Cardiac muscle cell (in vitro differentiated cells and primary cell): ENCODE measurements around the gene CDH4. TPM values are rescaled to one million over a fixed set of nuclear protein-coding genes. Genes with fewer than 3 reads are reported as not detected.

Source experiments
- DNase-seq, 2 donors: peaks; one replicate each; pipeline versions ENCODE4 v3.0.0 to v3.0.0-alpha.2; 2010 to 2017; ENCODE audit warnings: low read depth in 1 of 2, low spot score in 1 of 2
- H3K27ac ChIP-seq: fragments of 200-600 bp; sonication (generic); 2 replicates; pipeline ENCODE4 v1.5.1; 2016
- H3K27me3 ChIP-seq: fragments of 200-600 bp; sonication (generic); 2 replicates; pipeline ENCODE4 v1.6.0; 2016; ENCODE audit warnings: control low read depth
- H3K36me3 ChIP-seq: fragments of 200-600 bp; sonication (generic); 2 replicates; pipeline ENCODE4 v1.5.1; 2016; ENCODE audit warnings: control low read depth
- H3K4me1 ChIP-seq: fragments of 200-600 bp; sonication (generic); 2 replicates; pipeline ENCODE4 v1.8.1; 2017; ENCODE audit warnings: low read depth, mild to moderate bottlenecking, mixed run types
- H3K4me3 ChIP-seq: fragments of 200-600 bp; sonication (generic); 2 replicates; pipeline ENCODE4 v1.5.1; 2016; ENCODE audit warnings: mild to moderate bottlenecking
- H3K9me3 ChIP-seq: fragments of 200-600 bp; sonication (generic); 2 replicates; pipeline ENCODE4 v1.5.1; 2017; ENCODE audit warnings: low read depth, mild to moderate bottlenecking, control low read depth
- CTCF ChIP-seq: IDR thresholded peaks from 2 replicates; pipeline ENCODE4 v1.5.1; 2012; ENCODE audit warnings: low read depth, mild to moderate bottlenecking, low read length
- polyA plus RNA-seq: library from polyadenylated mRNA; unstranded; fragments of >200 nt; fragmentation: Nextera tagmentation; extraction: Ambion mirVana; gene quantifications from 2 replicates; pipeline ENCODE4 v1.2.1, GENCODE V29; 2016
- total RNA-seq: library from RNA; depleted of rRNA; stranded (reverse); fragments of >200 nt; gene quantifications from 2 replicates; pipeline ENCODE4 v1.2.3, GENCODE V29; 2016

CDH4 gene
- total and polyA plus RNA-seq, 2 experiments from 2014 or later = 0.43 to 0.80 TPM

DNA sequence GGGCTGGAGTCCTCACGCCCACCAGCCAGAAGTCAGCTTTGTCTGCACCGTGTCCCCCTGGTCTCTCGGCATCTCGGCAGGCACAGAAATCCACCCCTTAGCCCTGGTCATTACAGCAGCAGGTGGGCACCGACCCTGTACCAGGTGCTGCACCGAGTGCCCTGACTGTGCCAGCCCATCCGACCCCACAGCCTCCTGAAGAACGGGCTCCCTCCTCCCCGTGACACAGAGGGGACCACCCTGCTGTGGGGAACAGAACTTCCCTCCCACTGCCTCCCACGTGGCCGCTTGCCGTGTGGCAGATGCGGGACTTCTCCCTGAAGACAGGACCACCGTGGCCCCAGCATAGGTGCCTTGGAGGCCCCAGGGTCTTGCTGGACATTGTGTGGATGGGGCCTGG lies 652.4 kb downstream of the CDH4 start:
- Histone ChIP-seq H3K27ac (no peak overlapping the region), H3K36me3 (no peaks in the 10 kb centered on the region), H3K27me3 (no peaks in the 10 kb centered on the region), H3K9me3 (no peaks in the 10 kb centered on the region), H3K4me1 (no peaks in the 10 kb centered on the region), H3K4me3 (no peak overlapping the region)
- TF ChIP-seq CTCF = no peak
- no peak for DNase-seq

DNA sequence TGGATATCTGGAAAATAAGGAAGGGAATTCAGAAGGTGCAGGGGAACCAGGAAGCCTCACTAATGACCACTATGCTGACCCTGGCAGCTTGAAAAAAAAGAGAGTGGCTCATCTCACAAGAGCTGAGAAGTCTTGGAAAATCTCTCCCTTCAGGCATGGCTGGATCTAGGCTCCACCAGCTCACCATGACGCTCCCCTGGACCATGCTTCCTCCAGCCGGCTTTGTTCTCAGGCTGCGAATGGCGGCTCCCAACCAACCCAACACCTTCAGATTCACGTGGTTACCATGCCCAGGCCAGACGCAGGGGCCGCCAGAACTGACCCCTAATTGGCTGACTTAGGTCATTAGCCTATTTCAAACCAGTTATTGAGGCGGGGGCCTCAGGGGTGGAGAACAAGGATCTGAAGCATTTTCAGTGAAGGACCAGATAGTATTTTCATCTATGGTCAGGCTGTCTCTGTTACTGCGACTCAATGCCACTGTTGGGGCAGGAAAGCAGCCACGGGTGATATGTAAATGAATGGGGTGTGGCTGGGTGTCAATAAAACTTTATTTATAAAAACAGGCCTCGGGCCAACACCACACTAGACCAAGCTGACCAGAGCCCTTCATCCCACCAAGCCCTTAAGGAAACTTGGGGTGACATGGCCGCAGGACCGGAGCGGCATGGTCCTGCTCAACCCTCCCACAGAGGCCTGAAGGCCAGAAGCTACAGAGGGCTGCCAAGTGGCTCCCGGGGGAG lies 653.9 kb downstream of the CDH4 start:
- DNase-seq = no peak
- no peaks in the 10 kb centered on the region for H3K27me3 ChIP-seq
- H3K4me3 ChIP-seq = no peak overlapping the region
- H3K36me3 ChIP-seq = no peaks in the 10 kb centered on the region
- no peak for TF ChIP-seq CTCF
- H3K9me3 ChIP-seq = no peaks in the 10 kb centered on the region
- no peak overlapping the region for H3K27ac ChIP-seq
- H3K4me1 ChIP-seq = no peaks in the 10 kb centered on the region

- Histone ChIP-seq H3K27ac (no peak overlapping the region), H3K36me3 (no peaks in the 10 kb centered on the region), H3K4me1 (no peaks in the 10 kb centered on the region), H3K27me3 (no peaks in the 10 kb centered on the region), H3K4me3 (no peak overlapping the region), H3K9me3 (no peaks in the 10 kb centered on the region)
- DNase-seq = no peak
- no peak for TF ChIP-seq CTCF
Observed at GRCh38 chr20:61907081-61907891, 655.2 kb downstream of the CDH4 start.

- Histone ChIP-seq H3K9me3 (no peaks in the 10 kb centered on the region), H3K4me1 (no peaks in the 10 kb centered on the region), H3K27ac (no peak overlapping the region), H3K27me3 (no peaks in the 10 kb centered on the region), H3K36me3 (no peaks in the 10 kb centered on the region), H3K4me3 (no peak overlapping the region)
- TF ChIP-seq CTCF = no peak
- no peak for DNase-seq
Observed at GRCh38 chr20:61908057-61909026, 656.3 kb downstream of the CDH4 start.

DNA sequence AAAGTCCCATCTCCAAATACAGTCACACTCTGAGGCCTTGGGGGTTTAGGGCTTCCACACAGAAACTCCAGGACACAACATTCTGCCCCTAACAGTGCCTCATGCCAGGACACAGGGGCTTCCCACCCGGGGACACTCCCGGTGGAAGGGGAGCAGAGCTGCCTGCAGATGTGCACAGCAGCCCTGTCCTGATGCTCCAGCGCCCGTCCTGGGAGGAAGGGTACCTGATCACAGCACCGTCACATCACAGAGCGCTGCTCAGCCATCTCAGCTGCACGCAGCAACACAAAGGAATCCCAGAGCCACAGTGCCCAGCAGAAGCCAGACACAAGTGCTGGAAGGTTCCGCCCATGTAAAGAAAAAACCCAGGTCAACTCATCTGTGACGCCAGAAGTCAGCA lies 657.0 kb downstream of the CDH4 start:
- no peak for TF ChIP-seq CTCF
- no peaks in the 10 kb centered on the region for H3K27me3 ChIP-seq
- DNase-seq = no peak
- no peaks in the 10 kb centered on the region for H3K36me3 ChIP-seq
- H3K9me3 ChIP-seq = no peaks in the 10 kb centered on the region
- no peaks in the 10 kb centered on the region for H3K4me1 ChIP-seq
- no peak overlapping the region for H3K4me3 ChIP-seq
- H3K27ac ChIP-seq = no peak overlapping the region
